ENCODE data around the gene SPATS2L.

SPATS2L gene

DNA sequence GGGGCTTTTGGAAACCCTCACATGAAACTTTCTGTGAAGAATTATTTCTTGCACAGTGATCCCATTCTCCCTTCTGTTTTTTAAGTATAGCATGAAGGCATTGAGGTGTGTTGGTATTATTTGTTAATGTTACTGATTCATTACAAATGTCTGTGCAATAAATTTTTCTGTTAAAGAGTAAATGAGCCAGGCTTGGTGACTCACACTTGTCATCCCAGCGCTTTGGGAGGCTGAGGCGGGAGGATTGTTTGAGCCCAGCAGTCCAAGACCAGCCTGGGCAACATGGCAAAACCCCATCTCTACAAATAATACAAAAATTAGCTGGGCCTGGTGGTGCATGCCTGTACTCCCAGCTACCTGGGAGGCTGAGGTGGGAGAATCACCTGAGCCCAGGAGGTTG is 115.6 kb downstream of the SPATS2L start:
- TF ChIP-seq EGR1 (IDR thresholded peaks at IDR 0.05) (no peak), YY1 (IDR thresholded peaks at IDR 0.05; ENCODE audit: low read depth) (no peak)

DNA sequence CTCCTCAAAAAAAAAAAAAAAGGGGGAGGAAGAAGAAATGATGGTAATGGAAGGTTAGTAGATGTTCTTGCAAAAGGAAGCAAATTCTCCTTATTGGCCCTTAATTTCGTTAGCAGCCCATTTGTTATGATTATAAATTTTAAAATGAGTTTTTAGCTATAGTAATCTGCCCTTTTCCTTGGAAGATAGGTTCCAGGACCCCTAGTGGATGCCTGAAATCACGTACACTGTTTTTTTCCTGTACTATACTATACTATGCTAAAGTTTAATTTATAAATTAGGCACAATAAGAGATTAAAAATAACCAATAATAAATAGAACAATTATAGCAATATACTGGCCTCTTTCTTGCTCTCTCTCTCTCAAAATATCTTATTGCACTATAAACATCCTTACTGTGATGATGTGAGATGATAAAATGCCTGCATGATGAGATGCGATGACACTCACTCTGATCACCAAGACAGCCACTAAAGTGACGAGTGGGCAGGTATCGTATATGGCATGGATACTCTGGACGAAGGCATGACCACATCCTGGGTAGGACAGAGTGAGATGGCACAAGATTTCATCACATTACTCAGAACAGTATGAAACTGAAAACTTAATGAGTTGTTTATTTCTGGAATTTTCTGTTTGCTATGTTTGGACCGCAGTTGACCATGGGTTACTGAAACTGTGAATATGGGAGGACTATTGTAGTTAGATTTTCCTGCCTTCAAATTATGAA is 116.2 kb downstream of the SPATS2L start:
- TF ChIP-seq, protein P1, sequence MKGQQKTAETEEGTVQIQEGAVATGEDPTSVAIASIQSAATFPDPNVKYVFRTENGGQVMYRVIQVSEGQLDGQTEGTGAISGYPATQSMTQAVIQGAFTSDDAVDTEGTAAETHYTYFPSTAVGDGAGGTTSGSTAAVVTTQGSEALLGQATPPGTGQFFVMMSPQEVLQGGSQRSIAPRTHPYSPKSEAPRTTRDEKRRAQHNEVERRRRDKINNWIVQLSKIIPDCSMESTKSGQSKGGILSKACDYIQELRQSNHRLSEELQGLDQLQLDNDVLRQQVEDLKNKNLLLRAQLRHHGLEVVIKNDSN (IDR thresholded peaks at IDR 0.05) = no peak
- TF ChIP-seq NFIC (IDR thresholded peaks at IDR 0.05) (no peak), EP300 (IDR thresholded peaks at IDR 0.05; ENCODE audit: borderline replicate concordance) (no peak), CREB1 (IDR thresholded peaks at IDR 0.05; ENCODE audit: low read depth) (no peak), FOXM1 (IDR thresholded peaks at IDR 0.05; ENCODE audit: borderline replicate concordance, low read depth) (no peak), ZBTB7A (IDR thresholded peaks at IDR 0.05; ENCODE audit: low read depth) (no peak), RAD21 (IDR thresholded peaks at IDR 0.05; ENCODE audit: low read depth) (no peak)

DNA sequence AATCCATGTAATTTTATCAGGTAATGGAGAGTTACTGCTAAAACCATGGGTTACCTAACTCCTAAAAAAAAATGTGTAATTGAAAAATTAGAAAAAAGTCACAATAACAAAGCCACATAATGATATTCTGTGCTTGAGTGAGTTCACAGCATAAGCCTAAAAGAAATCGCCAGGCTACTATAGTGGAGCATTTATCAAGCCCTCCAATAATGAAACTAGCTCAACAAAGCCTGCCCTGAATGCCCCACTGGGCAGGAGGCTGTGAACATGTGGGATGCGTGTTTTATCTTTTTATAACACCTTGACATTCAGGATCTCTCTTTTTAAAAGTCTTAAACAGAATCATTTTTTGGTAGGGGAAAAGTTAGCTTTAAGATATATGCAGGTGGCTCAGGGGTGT is 117.0 kb downstream of the SPATS2L start:
- TF ChIP-seq, protein P2, sequence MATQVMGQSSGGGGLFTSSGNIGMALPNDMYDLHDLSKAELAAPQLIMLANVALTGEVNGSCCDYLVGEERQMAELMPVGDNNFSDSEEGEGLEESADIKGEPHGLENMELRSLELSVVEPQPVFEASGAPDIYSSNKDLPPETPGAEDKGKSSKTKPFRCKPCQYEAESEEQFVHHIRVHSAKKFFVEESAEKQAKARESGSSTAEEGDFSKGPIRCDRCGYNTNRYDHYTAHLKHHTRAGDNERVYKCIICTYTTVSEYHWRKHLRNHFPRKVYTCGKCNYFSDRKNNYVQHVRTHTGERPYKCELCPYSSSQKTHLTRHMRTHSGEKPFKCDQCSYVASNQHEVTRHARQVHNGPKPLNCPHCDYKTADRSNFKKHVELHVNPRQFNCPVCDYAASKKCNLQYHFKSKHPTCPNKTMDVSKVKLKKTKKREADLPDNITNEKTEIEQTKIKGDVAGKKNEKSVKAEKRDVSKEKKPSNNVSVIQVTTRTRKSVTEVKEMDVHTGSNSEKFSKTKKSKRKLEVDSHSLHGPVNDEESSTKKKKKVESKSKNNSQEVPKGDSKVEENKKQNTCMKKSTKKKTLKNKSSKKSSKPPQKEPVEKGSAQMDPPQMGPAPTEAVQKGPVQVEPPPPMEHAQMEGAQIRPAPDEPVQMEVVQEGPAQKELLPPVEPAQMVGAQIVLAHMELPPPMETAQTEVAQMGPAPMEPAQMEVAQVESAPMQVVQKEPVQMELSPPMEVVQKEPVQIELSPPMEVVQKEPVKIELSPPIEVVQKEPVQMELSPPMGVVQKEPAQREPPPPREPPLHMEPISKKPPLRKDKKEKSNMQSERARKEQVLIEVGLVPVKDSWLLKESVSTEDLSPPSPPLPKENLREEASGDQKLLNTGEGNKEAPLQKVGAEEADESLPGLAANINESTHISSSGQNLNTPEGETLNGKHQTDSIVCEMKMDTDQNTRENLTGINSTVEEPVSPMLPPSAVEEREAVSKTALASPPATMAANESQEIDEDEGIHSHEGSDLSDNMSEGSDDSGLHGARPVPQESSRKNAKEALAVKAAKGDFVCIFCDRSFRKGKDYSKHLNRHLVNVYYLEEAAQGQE (IDR thresholded peaks at IDR 0.05; ENCODE audit: low read depth) = no peak
- no peak for TF ChIP-seq FOXM1 (IDR thresholded peaks at IDR 0.05; ENCODE audit: borderline replicate concordance, low read depth)
- TF ChIP-seq RAD21 (IDR thresholded peaks at IDR 0.05; ENCODE audit: low read depth) = no peak
- no peak for TF ChIP-seq EGR1 (IDR thresholded peaks at IDR 0.05)
- no peak for TF ChIP-seq CEBPB (IDR thresholded peaks at IDR 0.05)
- TF ChIP-seq ZBTB7A (IDR thresholded peaks at IDR 0.05; ENCODE audit: low read depth) = no peak
- TF ChIP-seq, protein P3, sequence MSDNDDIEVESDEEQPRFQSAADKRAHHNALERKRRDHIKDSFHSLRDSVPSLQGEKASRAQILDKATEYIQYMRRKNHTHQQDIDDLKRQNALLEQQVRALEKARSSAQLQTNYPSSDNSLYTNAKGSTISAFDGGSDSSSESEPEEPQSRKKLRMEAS (IDR thresholded peaks at IDR 0.05) = no peak
- TF ChIP-seq CREB1 (IDR thresholded peaks at IDR 0.05; ENCODE audit: low read depth) = no peak
- TF ChIP-seq TAF1 (IDR thresholded peaks at IDR 0.05; ENCODE audit: low read depth) = no peak
- no peak for TF ChIP-seq EP300 (IDR thresholded peaks at IDR 0.05; ENCODE audit: borderline replicate concordance)
- no peak for TF ChIP-seq NFIC (IDR thresholded peaks at IDR 0.05)
- TF ChIP-seq, protein P1 (IDR thresholded peaks at IDR 0.05) = no peak
- no peak for TF ChIP-seq TEAD4 (IDR thresholded peaks at IDR 0.05)
- TF ChIP-seq TCF12 (IDR thresholded peaks at IDR 0.05; ENCODE audit: low read depth) = no peak
- TF ChIP-seq YY1 (IDR thresholded peaks at IDR 0.05; ENCODE audit: low read depth) = no peak

DNA sequence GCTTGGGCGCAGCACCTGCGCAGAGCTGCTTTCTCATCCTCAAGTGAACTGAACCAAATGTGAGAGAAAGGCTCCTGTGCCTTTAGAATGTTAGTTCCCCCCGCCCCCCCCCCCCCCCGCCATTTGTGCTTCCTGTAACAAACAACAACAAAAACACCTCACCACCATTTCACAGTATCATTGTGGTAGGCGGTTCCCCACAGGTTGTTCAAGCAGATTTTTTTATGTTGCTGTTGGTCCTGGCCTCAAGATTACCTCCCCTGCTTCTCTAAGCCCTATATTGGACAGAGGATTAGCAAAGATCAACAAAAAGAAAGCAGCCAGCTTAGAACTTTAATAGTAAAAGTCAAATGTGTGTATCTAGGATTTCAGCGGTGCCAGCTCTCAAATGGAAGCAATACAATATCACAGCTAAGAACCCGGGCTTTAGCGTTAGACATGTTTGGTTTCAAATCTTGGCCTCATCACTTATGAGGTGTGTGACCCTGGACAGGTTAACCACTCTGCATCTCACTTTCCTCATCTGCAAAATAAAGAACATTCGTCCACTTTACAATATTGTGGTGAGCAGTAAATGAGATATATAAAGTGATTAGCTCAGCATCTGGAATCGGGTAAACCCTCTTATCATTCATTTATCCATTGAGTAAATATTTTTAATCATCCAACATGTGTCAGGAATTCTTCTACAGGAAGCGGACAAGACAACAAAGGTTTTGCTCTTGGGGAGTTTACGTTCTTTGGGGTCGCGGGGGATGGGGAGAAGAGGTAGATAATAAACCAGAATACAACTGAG is 118.7 kb downstream of the SPATS2L start:
- TF ChIP-seq ZBTB7A (IDR thresholded peaks at IDR 0.05; ENCODE audit: low read depth) = no peak
- no peak for TF ChIP-seq EGR1 (IDR thresholded peaks at IDR 0.05)
- TF ChIP-seq FOXM1 (IDR thresholded peaks at IDR 0.05; ENCODE audit: borderline replicate concordance, low read depth) = no peak
- TF ChIP-seq YY1 (IDR thresholded peaks at IDR 0.05; ENCODE audit: low read depth) = no peak
- TF ChIP-seq TEAD4 (IDR thresholded peaks at IDR 0.05) = no peak
- TF ChIP-seq, protein P2 (IDR thresholded peaks at IDR 0.05; ENCODE audit: low read depth) = no peak
- TF ChIP-seq TCF12 (IDR thresholded peaks at IDR 0.05; ENCODE audit: low read depth) = no peak
- TF ChIP-seq RAD21 (IDR thresholded peaks at IDR 0.05; ENCODE audit: low read depth) = no peak
- TF ChIP-seq, protein P1 (IDR thresholded peaks at IDR 0.05) = no peak

DNA sequence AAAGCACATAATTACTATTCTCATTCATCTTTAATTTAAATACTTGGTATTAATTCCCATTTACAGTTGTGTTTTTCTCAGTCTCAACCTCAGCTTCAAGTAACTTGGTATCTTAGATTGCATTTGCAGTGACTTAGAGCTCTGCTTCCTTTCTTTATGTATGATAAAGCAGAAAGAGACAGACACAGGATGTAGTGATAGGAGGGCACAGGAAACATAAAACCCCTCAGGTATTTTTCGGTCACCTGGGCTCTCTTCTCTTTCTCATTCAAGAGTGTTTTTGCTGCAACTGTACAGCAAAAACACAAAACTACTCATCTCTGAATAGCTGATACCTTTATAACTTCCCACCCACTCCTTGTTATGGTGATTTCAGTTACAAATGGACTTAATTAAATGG is 120.3 kb downstream of the SPATS2L start:
- TF ChIP-seq TAF1 (IDR thresholded peaks at IDR 0.05; ENCODE audit: low read depth) = no peak
- TF ChIP-seq EP300 (IDR thresholded peaks at IDR 0.05; ENCODE audit: borderline replicate concordance) = no peak
- TF ChIP-seq, protein P1 (IDR thresholded peaks at IDR 0.05) = no peak
- no peak for TF ChIP-seq NFIC (IDR thresholded peaks at IDR 0.05)
- no peak for TF ChIP-seq RAD21 (IDR thresholded peaks at IDR 0.05; ENCODE audit: low read depth)
- TF ChIP-seq ZBTB7A (IDR thresholded peaks at IDR 0.05; ENCODE audit: low read depth) = no peak
- TF ChIP-seq, protein P2 (IDR thresholded peaks at IDR 0.05; ENCODE audit: low read depth) = no peak
- TF ChIP-seq EGR1 (IDR thresholded peaks at IDR 0.05) = no peak
- TF ChIP-seq TCF12 (IDR thresholded peaks at IDR 0.05; ENCODE audit: low read depth) = no peak
- TF ChIP-seq FOXM1 (IDR thresholded peaks at IDR 0.05; ENCODE audit: borderline replicate concordance, low read depth) = no peak
- TF ChIP-seq, protein P3 (IDR thresholded peaks at IDR 0.05) = no peak
- TF ChIP-seq CEBPB (IDR thresholded peaks at IDR 0.05) = no peak
- TF ChIP-seq TEAD4 (IDR thresholded peaks at IDR 0.05) = no peak
- no peak for TF ChIP-seq CREB1 (IDR thresholded peaks at IDR 0.05; ENCODE audit: low read depth)
- TF ChIP-seq YY1 (IDR thresholded peaks at IDR 0.05; ENCODE audit: low read depth) = no peak

Measured in Ishikawa (cell line).